ENCODE results near the gene PPP2R5C. TPM values are rescaled to one million over a fixed set of nuclear protein-coding genes. Genes with fewer than 3 reads are reported as not detected.

Gene PPP2R5C
- total RNA-seq, 1 donor from 2014 or later = 103 TPM

DNA sequence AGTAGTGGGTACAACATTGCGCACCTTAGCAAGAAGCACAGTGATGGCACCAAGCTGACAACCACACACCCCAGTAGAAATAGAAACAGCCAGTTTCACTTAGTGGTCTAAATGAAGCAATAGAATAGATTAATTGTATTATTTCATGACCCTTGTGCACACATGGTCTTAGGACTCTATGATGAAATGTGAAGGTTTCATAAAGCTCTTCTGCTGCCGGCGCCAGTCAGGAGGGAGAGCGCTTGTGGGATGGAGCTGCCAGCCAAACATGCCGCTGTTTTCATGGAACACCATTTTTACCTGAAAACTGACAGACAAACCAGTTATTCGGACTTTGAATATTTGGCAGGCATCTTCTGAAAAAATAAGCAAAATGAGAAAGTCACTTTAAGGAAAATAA lies 100.0 kb downstream of the PPP2R5C start:
- no peak for DNase-seq (ENCODE audit: low read depth)

DNA sequence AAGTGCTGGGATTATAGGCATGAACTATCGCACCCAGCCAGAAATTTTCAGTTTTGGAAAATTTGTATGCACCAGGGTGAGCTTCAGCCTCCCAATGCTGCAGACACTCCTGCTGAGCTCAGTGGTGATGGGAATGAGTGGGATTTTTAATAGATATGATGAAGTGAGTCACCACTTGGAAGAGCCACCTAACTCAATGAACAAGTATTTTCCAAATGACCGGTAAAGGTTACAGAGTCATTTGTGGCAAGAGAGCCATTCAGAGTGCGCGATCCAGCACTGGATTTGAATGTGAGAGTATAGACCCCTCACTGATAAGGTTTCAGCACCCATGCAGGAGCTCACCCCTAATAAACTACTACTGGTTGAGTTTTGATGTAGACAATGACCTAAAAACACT lies 100.7 kb downstream of the PPP2R5C start:
- DNase-seq (ENCODE audit: low read depth) = no peak

DNA sequence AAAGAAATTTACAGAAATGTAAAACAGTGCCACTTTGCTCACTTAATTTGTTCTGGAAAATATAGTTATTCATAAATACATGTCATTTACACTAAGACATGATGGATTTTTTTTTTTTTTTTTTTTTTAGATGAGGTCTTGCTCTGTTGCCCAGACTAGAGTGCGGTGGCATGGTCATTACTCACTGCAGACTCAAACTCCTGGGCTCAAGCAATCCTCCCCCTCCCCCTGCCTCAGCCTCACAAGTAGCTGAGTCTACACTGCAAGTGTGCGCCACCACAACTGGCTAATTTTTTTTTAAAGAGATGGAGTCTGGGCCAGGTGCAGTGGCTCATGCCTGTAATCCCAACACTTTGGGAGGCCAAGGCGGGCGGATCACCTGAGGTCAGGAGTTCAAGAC lies 101.2 kb downstream of the PPP2R5C start:
- DNase-seq (ENCODE audit: low read depth) = no peak

DNA sequence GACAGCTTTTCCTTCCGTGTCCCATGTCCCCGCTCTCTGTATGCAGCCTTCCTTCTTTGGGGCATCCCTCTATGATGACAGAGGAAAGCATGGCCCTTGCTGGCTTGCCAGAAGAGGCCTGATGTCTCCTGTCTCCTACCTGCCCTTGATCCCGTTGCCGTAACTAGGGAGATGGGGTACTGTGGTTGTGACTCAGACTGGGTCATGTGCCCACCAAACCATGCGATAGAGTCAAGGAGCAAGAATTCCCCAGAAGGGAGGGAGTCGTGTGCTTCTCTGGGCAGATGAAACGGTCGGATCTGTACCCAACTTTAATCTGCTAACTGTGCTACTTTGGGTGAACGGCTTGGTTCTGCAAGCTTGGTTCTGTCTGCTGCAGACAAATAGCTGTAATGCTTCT lies 103.8 kb downstream of the PPP2R5C start:
- no peak for DNase-seq (ENCODE audit: low read depth)

- no peak for DNase-seq (ENCODE audit: low read depth)
Observed at GRCh38 chr14:101867854-101868253, 106.3 kb downstream of the PPP2R5C start.

DNA sequence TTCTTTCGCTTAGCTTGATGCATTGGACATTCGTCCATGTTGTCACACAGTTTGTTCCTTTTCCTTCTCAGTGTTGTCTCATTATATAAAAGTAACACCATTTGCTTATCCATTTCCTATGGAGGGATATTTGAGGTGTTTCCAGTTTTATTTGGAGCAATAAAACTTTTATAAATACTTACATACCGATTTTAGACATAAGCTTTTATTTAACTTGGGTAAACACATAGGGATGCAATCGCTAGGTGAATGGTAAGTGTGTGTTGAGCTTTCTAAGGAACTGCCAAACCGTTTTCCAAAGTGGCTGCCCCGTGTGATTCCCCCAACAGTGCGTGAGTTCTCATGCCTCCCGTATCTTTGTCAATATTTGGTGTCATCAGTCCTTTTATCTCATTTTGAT lies 107.7 kb downstream of the PPP2R5C start:
- no peak for DNase-seq (ENCODE audit: low read depth)

DNA sequence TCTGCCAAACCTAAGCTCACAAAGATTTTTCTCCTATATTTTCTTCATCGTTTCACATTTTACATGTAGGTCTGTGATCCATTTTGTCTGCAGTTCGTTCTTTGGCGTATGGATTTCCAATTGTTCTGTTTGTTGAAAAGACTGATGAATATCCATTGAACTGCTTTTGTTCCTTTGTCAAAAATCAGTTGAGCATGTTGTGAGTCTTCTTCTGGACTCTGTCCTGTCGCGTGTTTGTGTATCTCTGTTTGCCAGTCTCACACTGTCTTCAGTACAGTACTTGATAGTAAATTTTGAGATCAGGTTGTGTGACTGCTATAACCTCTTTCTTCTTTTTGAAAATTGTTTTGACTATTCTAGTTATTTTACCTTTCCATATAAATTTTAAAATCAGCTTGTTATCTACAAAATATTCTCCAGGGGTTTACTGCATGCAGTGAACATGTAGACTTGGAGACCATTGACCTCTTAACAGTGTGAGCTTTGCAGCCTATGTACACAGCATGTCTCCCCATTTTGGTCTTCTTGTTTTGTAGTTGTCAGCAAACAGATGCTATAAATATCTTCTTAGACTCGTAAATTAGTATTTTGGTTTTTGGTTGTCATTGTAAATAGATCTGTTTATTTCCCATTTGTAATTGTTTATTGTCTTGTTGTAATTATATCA lies 108.9 kb downstream of the PPP2R5C start:
- no peak for DNase-seq (ENCODE audit: low read depth)

DNA sequence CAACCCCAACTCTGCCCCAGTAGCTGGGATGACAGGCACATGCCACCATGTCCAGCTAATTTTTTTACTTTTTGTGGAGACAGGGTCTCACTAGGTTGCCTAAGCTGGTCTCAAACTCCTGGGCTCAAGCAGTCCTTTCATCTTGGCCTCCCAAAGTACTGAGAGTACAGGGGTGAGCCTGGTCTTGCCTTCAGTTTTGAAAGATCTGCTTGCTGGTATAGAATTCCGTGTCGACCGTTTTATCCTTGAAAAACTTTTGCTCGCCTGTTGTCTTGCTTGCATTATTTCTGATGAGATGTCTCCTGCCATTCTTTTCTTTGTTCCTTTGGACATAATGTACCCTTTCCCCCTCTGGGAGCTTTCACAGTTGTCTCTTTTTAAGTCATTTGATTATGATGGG lies 110.8 kb downstream of the PPP2R5C start:
- DNase-seq (ENCODE audit: low read depth) = no peak

DNA sequence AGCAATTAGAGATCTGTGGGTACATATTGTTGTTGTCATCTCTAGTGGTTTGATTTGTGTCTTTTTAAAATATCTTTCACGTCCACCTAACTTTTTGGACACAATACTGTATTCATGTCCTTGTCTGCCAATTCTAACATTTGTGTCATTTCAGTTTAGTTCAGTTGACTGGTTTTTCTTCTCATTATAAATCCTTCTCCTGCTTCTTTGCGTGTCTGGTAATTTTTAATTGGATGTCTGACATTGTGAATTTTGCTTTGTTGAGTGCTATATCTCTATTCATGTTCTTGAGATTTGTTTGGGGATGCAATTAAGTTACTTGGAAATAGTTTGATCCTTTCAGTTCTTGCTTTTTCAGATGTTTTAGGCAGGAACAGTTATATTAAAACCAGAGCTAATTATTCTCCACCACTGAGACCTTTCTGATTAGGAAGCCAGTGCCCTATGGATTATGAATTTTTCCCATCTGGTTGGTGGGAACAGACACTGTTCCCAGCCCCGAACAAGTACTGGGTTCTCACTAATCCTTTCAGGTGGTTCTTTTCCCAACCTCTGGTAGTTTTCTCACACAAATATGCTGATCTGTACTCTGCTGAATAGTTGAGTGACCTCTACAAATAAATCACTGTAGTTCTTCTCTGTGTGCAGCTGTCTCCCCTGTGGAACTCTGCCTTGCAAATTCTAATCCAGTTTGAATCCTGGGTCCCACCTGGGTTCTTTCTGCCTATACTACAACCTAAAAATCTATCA lies 111.7 kb downstream of the PPP2R5C start:
- peak; percentile 47 for DNase-seq (ENCODE audit: low read depth)

DNA sequence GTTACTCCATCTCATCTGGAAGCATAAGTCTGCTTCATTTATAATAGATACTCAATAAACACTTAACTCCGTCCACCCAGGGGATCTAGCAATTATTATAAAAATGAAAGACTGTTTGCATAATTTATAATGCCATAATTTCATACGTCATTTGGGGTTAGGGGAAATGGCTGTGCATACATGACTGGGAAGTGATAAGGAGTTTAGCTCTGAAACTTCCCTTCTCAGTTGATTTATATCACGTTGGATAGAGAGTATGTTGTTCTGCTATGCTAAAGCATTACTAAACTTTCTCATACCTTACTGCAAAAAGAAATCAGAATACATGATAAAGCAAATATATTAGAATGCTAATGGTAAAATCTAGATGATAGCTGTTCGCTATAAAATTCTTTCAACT lies 112.5 kb downstream of the PPP2R5C start:
- no peak for DNase-seq (ENCODE audit: low read depth)

DNA sequence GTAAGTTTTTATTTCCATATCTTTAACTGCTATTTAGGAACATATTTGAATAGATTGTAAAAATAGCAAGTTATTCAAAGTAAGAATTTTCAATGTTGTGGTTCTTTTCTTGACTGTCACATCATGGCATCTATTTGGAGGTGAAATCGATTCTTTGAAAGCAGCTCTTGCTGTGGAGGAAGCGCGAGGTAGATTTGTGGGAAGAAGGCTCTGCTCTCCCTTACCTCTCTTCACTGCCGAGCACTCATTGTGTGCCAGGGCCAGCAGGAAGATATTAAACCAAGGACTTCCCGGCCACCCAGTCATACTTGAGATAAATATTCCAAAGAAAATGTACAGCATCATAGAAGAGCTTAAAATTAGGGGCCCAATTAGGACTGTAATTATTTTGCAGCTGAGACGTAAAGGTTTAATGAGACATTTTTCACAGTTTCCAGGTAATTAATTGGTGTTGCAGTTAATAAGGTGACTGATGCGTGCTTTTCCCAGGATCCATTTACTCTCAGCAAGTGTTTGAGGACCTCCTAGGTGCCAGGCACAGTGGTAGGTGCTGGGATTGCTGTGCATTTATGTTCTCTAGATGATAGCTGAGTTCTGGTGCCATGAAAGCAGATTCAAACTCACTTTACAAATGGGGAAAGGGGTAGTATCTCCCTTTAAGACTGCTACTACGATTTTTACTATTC lies 113.7 kb downstream of the PPP2R5C start:
- no peak for DNase-seq (ENCODE audit: low read depth)

GRCh38 chr14:101875727-101876554 lies 114.4 kb downstream of the PPP2R5C start:
- no peak for DNase-seq (ENCODE audit: low read depth)

DNA sequence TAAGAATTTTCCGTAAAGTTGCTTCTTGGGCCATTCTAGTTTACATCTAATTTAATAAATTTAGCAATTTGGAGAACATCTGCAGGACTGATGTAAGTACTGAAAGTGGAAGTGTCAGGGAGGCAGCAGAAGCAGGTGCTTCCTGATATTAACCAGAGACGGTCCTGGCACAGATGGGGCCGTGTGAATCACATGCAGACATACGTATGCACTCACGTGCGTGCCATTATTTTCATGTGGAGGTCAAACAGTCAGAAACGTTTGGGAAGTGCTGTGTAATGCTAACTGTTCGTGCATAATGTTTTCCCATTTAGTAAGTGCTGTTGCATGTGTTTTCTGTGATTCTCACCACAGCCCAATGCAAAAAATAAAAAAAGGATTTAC lies 115.0 kb downstream of the PPP2R5C start:
- DNase-seq (ENCODE audit: low read depth) = no peak

GRCh38 chr14:101877766-101878165 lies 116.3 kb downstream of the PPP2R5C start:
- DNase-seq (ENCODE audit: low read depth) = peak; percentile 86

GRCh38 chr14:101878211-101878821 lies 116.8 kb downstream of the PPP2R5C start:
- no peak for DNase-seq (ENCODE audit: low read depth)

DNA sequence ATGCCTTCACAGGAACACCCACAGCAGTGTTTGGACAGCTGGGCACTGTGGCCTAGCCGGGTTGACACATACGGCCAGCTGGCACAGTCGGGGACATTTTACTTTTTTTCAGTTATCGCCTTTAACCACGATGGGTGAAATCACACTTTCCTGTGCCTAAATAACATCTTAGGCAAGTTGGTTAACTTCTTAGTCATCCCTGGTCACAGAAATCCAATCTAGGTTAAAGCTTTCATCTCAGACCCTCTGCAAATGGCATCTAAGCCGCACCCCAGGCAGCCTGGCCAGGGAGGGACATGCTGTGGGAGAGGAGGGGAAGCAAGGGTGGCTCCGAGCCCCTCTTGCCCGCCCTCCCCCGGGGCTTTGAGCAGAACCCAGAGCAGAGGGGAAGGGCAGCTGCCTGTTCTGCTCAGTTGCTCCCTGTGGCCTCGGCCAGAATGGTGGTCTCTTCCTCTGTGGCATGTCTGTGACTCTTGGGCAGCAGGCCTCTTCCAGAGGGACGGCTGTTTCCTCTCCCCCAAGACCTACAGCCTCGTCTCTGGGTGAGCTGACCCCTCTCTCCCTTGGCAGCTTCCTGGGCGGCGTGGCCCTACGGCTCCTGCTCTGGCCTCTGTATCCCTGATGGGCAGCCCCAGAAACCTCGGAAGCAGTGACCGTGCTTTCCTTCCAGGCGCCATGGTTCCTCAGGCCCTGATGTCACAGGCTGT lies 117.5 kb downstream of the PPP2R5C start:
- peak; percentile 93 for DNase-seq (ENCODE audit: low read depth)

- peak; percentile 49 for DNase-seq (ENCODE audit: low read depth)
Observed at GRCh38 chr14:101879529-101880336, 118.2 kb downstream of the PPP2R5C start.

DNA sequence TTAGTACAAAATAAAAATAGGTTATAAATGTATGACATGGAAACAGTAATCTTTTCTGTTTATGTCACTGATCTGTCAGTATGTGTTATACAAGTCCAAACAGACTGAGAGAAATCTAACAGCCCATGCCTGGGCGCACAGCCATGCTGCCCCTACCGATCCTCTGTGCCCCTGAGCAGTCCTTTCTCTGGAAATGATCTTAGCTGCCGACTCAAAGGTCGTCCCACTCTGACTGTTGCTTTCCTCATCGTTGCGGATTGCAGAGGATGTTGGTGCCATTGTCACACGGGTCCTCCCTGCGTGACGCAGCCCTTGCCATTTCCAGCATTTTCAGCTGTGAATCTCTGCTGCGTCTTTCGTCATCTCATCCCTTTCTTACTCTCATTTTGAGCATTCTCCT lies 119.9 kb downstream of the PPP2R5C start:
- no peak for DNase-seq (ENCODE audit: low read depth)

DNA sequence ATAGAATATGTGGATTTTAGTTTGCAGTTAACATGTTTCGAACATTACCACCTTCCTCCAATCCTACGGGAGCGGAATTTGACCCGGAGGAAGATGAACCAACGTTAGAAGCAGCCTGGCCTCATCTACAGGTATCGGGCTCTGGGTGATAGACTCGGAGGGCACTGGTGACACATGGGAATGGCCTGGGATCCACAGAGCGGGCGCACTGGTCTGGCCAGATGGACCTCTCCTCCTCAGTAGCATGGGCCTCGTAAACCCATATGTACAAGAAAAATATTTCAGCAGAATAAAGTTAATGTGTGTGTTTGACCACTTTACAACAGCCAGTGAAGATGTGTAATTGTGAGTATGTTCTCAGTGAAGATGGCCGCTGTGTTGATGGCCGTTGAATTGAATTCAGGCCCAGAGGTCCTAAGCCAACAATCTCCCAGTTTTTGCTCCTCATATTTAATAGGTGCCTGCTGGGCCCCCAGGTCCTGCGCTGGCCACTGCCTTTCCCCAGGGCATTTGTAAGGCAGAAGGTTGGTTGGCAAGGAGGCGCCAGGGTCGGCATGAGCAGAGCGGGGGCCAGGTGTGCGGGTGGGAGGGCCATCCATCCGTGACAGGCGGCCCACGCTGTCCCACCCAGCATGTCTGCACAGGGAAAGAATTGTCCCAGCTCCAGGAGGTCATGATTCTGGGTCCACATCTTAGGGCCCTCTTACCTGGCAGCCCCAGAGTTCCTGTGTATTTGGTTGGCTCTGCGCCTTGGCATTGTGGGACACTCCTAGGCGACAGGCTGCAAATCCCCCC lies 120.8 kb downstream of the PPP2R5C start:
- no peak for DNase-seq (ENCODE audit: low read depth)
